GM21786 (cell line): ENCODE results near the gene HOTAIR.

Source experiments
- ATAC-seq: cut with Tn5 transposase; IDR thresholded peaks from one replicate; pipeline ENCODE4 v1.9.1; 2021; ENCODE audit not compliant: unreplicated experiment

The HOTAIR gene

DNA sequence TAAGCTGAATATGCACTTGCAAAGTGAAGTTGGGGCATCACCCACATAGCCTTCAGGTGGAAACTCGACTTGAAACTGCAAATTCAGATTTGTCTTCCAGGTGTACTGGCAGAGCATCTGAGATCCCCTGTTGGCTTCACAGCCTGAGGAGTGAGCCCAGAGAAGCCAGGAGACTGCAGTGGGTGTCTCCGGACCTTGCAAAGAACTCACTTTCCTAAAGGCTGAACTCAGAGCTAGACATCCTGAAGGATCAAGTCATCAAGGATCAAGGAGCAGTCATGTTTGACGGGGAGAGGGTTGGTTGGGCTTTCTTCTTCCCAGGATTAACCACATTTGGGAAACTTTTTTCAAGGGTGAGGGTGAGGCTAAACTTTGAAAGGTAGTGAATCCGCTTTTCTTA lies 45.2 kb downstream of the HOTAIR start:
- ATAC-seq: no peak

DNA sequence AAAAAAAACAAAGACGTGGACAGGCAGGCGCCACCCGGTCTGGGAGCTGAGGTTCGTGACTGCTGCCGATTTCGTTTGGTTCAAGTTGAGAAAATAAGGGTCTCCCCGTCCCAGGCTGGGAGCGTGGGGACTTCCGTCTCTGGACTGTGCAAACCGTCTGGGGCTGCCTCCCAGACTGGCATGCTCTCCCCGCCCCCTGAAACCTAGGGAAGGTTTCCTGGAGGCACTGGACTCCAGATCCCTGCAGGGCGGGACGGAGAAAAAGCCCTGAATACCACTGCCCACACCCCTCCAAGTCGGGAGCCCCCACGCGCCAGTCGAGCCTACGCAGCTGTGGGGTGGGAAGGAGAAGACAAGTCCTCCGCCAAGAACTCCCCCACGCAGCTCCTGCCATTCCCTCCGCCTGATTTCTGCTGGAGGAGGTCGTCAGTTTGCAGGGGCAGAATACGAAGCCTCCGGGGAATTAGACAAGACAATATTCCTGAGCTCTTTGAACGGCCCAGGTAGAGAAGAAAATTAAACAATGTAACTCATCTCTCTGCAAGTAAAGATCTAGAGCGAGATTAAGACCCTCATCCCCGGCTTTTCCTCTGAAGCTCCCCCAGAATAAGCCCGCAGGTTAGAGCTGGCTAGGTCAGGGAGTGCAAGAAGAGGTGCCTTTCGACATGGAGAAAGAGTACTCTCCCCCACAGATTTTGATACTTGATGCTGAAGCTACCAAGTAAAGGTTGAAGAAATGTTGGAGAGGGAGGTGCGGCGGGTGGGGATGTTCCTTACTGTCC lies 46.5 kb downstream of the HOTAIR start:
- ATAC-seq: no peak

DNA sequence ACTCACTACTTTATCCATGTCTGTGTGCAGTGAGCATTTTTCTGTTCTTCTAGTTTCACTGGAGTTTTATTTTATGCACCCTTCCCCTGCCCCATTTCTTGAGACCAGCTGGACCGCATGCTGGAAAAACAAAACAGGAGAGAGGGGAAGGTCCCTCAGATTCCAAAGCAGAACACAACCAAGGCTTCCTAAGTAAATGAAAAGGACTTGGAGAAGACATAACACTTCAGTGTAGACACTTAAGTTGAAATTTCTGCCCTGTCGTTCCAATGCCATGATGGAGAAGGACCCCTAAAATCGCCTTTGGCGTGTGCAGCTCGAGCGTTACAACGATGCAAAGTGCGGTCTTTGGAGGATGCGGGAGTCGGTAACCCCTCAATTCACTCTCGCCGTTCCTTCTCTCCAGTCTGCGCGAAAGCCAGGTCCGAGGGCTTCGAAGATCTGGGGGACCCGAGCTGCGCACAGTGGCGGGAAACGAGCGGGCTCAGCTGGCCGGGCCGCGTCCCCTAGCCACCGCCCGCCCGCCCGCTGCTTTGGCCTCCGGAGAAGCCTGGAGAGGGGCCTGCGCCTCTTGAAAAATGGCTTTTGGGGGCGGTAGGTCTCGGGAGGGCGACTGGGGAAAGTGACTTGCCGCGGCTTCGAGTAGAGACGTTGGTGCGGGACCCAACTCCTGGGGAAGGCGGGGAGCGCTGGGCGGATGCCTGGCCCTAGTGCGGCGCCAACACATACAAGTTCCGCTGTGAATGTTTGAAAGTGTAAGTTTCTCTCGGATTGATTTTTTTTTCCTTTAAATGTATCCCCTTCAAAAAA lies 47.3 kb downstream of the HOTAIR start:
- ATAC-seq: no peak

- no peak for ATAC-seq
Observed at GRCh38 chr12:53924521-53925405, 50.0 kb downstream of the HOTAIR start.

- ATAC-seq: no peak
Observed at GRCh38 chr12:53916788-53917655, 57.7 kb downstream of the HOTAIR start.
